Activated T-helper 2 cell treated with anti-CD3 and anti-CD28 coated beads, Interferon-gamma antibody, Interleukin-2, Interleukin-4, amounts not matched to agents 10 μg/mL and 5 μg/mL and 100 μg/mL, durations not matched to agents 14 hours and 24 hours and 36 hours (primary cell): ENCODE data around the gene BTBD9. TPM values are rescaled to one million over a fixed set of nuclear protein-coding genes. Genes with fewer than 3 reads are reported as not detected.
"Not testable (repeated sequence)": the region's sequence is repeated elsewhere in the genome, so short reads cannot be mapped to it uniquely, and the experiment has no call there.

ENCODE experiments used
- DNase-seq: peaks from one replicate; pipeline ENCODE4 v3.0.0; 2021; ENCODE audit warnings: low spot score
- H3K27ac Mint-ChIP-seq: one replicate; pipeline ENCODE4 v1.8.0; 2021; ENCODE audit warnings: mixed read lengths
- H3K27me3 Mint-ChIP-seq: one replicate; pipeline ENCODE4 v1.8.0; 2021; ENCODE audit warnings: low read depth, mixed read lengths
- H3K36me3 Mint-ChIP-seq: one replicate; pipeline ENCODE4 v1.8.0; 2021; ENCODE audit warnings: low read depth, mixed read lengths
- H3K4me1 Mint-ChIP-seq: one replicate; pipeline ENCODE4 v1.8.0; 2021; ENCODE audit warnings: low read depth, mixed read lengths
- H3K4me3 Mint-ChIP-seq: one replicate; pipeline ENCODE4 v1.8.0; 2021; ENCODE audit warnings: low read depth, mild to moderate bottlenecking, moderate library complexity, mixed read lengths
- H3K9me3 Mint-ChIP-seq: one replicate; pipeline ENCODE4 v1.8.0; 2021; ENCODE audit warnings: mixed read lengths
- intact Hi-C: fragments of 100-400 bp; cut with micrococcal nuclease; formaldehyde crosslinking; loops from one replicate; pipeline ENCODE4 v1.15.1; 2023
- total RNA-seq: library from RNA; stranded (reverse); gene quantifications from 2 replicates; pipeline ENCODE4 v1.2.3, GENCODE V29; 2022

BTBD9 gene
- total RNA-seq, 1 donor from 2014 or later = 15.2 TPM

- intact Hi-C loops = no loop called here
- no peaks in the 10 kb centered on the region for H3K36me3 Mint-ChIP-seq
- H3K4me1 Mint-ChIP-seq = peaks cover 10% of the 10 kb centered on the region
- H3K9me3 Mint-ChIP-seq = no peaks in the 10 kb centered on the region
- H3K27ac Mint-ChIP-seq = no peak overlapping the region
- DNase-seq = no peak
- no peak overlapping the region for H3K4me3 Mint-ChIP-seq
- no peaks in the 10 kb centered on the region for H3K27me3 Mint-ChIP-seq
Measured at GRCh38 chr6:38436726-38437465, 202.8 kb downstream of the BTBD9 start.

DNA sequence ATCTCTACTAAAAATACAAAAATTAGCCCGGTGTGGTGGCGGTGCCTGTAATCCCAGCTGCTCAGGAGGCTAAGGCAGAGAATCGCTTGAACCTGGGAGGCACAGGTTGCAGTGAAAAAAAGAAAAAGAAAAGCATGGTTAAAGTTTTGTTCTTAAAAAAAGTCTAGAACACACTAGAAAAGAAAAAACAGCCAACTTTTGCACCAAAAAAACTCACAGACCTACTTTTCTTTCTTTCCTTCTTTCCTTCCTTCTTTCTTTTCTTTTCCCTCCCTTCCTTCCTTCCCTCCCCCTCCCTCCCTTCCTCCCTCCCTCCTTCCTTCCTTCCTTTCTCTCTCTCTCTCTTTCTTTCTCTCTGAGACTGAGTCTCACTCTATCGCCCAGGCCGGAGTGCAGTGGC, 204.4 kb downstream of the BTBD9 start:
- peaks cover 10% of the 10 kb centered on the region for H3K4me1 Mint-ChIP-seq
- H3K36me3 Mint-ChIP-seq = no peaks in the 10 kb centered on the region
- no peaks in the 10 kb centered on the region for H3K27me3 Mint-ChIP-seq
- H3K9me3 Mint-ChIP-seq = no peaks in the 10 kb centered on the region
- H3K27ac Mint-ChIP-seq = no peak overlapping the region
- no peak overlapping the region for H3K4me3 Mint-ChIP-seq
- DNase-seq = no peak
- intact Hi-C loops = no loop called here

DNA sequence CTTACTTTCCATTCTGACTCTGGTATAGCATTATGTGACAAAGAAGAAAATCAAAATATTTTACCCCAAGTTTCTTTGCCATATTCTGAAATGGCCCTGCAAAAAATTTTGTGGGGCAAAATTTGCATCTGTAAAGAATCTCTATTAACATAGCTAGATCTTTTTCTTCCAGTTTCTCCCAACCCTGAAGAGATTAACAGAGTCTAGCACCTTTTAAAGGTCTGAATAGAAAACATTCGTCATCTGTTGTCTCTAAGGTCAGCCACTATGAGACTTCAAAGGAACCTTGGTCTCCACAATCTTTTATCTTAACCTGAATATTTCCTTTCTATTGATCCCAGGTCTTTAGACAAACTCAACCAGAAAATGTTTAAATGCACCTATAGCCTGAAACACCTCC, 205.7 kb downstream of the BTBD9 start:
- intact Hi-C loops = no loop called here
- no peak overlapping the region for H3K4me3 Mint-ChIP-seq
- H3K9me3 Mint-ChIP-seq = no peaks in the 10 kb centered on the region
- DNase-seq = no peak
- peaks cover 10% of the 10 kb centered on the region for H3K4me1 Mint-ChIP-seq
- H3K36me3 Mint-ChIP-seq = no peaks in the 10 kb centered on the region
- no peaks in the 10 kb centered on the region for H3K27me3 Mint-ChIP-seq
- no peak overlapping the region for H3K27ac Mint-ChIP-seq

DNA sequence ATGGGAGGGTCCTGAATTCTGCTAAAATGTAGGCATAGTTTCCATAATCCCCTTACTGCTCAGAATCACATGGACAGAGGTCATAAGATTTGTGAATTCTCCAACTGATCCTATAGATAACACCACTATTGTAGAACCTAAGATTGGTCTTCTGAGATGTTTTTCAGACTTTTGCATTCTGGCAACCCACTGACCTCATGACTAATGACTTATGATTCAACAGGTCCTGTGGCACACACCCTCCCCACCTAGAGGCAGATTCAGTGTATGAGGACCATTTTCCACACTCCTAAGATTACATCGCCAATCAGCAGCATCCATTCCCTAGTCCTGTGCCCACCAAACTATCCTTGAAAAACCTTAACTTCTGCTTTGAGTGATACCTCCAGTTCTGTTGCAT, 207.2 kb downstream of the BTBD9 start:
- H3K4me3 Mint-ChIP-seq = no peak overlapping the region
- no peak overlapping the region for H3K27ac Mint-ChIP-seq
- DNase-seq = no peak
- intact Hi-C loops = no loop called here
- H3K27me3 Mint-ChIP-seq = no peaks in the 10 kb centered on the region
- no peaks in the 10 kb centered on the region for H3K36me3 Mint-ChIP-seq
- H3K9me3 Mint-ChIP-seq = no peaks in the 10 kb centered on the region
- peaks cover 10% of the 10 kb centered on the region for H3K4me1 Mint-ChIP-seq

DNA sequence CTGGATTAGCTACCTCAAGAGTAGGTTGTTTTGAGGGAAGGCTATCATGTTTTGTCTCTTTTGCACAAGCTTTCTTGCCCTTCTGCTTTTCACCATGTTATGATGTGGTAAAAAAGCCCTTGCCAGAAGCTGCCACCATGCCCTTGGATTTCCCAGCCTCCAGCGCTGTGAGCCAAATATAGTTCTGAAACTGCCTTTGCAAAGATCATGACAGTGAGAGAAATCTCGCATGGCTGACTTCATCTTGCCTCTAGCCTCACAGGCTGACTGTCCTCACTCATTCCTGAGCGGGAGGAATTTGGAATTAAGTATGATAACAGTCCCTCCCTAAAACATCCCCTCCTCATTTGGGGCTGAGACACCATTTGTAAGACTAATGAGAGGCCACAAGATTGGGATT, 207.7 kb downstream of the BTBD9 start:
- Mint-ChIP-seq H3K36me3 (no peaks in the 10 kb centered on the region), H3K4me1 (peaks cover 10% of the 10 kb centered on the region), H3K4me3 (no peak overlapping the region), H3K9me3 (no peaks in the 10 kb centered on the region), H3K27me3 (no peaks in the 10 kb centered on the region), H3K27ac (no peak overlapping the region)
- intact Hi-C loops = no loop called here
- DNase-seq = no peak

DNA sequence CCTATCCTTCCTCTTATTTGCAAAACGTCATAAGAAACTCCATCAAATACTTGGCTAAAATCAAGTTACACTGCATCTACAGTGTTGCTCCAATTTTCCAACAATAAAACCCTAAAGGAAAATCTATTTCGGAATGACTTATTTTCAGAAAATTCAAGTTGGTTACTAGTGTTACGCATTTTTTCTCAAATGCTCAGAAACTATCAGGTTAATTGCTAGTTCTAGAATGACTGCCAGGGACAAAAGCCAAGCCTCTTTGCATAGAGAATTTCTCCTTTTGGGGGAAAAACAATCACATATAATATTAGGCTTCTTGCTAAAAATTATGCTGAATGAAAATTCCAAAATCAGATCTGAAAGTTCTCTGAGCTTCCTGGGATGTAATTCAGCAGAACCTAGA, 210.2 kb downstream of the BTBD9 start:
- Mint-ChIP-seq H3K9me3 (no peaks in the 10 kb centered on the region), H3K27me3 (no peaks in the 10 kb centered on the region), H3K27ac (no peak overlapping the region), H3K4me1 (peaks cover 2% of the 10 kb centered on the region), H3K36me3 (no peaks in the 10 kb centered on the region), H3K4me3 (no peak overlapping the region)
- no peak for DNase-seq
- intact Hi-C loops = no loop called here

DNA sequence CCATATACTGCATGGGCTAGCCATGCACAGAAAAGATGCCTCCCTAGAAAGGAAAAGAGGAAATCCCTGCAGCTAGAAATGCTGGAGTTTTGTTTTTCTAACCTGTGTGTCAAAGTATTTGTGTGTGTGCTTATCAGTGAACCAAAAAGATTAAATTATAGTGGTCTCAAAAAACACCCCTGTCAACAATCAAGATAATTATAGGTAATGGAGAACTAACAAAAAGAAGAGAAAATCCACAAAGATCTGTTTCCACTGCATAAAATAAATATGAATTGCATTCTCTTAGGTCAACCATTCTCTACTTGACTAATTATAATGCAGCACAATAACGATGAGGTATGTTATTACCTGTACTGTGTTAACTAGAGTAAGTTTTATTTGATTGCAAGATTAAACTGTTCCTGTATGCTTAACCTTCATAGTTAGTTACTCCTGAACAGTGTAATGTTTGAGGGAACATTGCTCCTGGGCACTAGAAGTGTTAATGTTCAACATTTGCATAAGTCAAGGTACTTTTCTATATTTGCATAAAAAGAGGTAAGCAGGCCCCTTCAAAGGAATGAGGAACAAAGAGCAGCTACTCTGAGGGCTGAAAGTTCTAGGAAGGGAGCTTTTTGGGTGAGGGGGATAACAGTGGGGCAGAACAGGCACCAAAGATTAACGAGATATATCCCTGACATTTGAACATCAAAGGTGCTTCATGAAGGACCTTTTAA, 212.1 kb downstream of the BTBD9 start:
- Mint-ChIP-seq H3K27me3 (no peaks in the 10 kb centered on the region), H3K36me3 (no peaks in the 10 kb centered on the region), H3K4me3 (no peak overlapping the region), H3K27ac (no peak overlapping the region), H3K4me1 (no peaks in the 10 kb centered on the region), H3K9me3 (no peaks in the 10 kb centered on the region)
- intact Hi-C loops = no loop called here
- DNase-seq = no peak

- H3K4me1 Mint-ChIP-seq, H3K36me3 Mint-ChIP-seq, H3K27me3 Mint-ChIP-seq, H3K27ac Mint-ChIP-seq, DNase-seq, intact Hi-C loops, H3K4me3 Mint-ChIP-seq, H3K9me3 Mint-ChIP-seq: not testable (repeated sequence)
Measured at GRCh38 chr6:38425788-38426488, 213.8 kb downstream of the BTBD9 start.

- intact Hi-C loops = no loop called here
- H3K9me3 Mint-ChIP-seq = no peaks in the 10 kb centered on the region
Measured at GRCh38 chr6:38423746-38424145, 216.0 kb downstream of the BTBD9 start.

DNA sequence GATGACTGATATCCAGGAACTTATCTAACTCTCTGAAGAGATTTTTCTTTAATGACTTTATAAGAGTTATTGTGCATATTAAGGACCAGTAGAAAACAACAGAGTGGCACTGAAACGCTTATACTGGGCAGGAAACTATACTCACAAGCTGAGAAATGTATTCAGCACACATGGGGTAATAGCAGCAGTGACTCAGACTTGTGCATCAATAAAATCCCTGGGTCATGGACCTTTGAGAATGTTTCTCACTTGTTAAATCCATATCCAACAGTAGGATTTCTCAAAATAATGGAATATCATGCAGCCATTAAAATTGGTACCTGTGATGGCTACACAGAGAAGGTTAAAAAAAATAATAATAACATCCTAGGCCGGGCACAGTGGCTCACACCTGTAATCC, 219.5 kb downstream of the BTBD9 start:
- H3K4me1 Mint-ChIP-seq = no peaks in the 10 kb centered on the region
- intact Hi-C loops = no loop called here
- H3K36me3 Mint-ChIP-seq = no peaks in the 10 kb centered on the region
- no peak overlapping the region for H3K4me3 Mint-ChIP-seq
- H3K27me3 Mint-ChIP-seq = no peaks in the 10 kb centered on the region
- H3K27ac Mint-ChIP-seq = no peak overlapping the region
- no peaks in the 10 kb centered on the region for H3K9me3 Mint-ChIP-seq
- DNase-seq = no peak

More at GRCh38 chr6:38423746-38424145, 216.0 kb downstream of the BTBD9 start:
- no peaks in the 10 kb centered on the region for H3K4me1 Mint-ChIP-seq
- no peak overlapping the region for H3K4me3 Mint-ChIP-seq
- H3K36me3 Mint-ChIP-seq = no peaks in the 10 kb centered on the region
- no peak overlapping the region for H3K27ac Mint-ChIP-seq
- H3K27me3 Mint-ChIP-seq = no peaks in the 10 kb centered on the region
- no peak for DNase-seq

DNA sequence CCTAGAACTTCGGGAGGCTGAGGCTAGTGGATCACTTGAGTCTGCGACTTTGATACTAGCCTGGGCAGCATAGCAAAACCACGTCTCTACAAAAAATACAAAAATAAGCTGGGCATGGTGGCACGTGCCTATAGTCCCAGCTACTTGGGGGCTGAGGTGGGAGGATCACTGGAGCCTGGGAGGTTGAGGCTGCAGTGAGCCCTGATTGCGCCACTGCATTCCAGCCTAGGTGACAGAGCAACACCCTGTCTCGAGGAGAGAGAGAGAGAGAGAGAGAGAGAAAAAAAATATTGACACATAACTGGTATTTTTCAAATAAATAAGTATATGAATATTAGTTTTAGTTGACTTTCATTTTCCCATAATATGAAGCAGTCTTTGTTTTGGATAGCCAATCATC, 222.2 kb downstream of the BTBD9 start:
- intact Hi-C loops = no loop called here
- Mint-ChIP-seq H3K27ac (no peak overlapping the region), H3K9me3 (no peaks in the 10 kb centered on the region), H3K27me3 (no peaks in the 10 kb centered on the region), H3K36me3 (no peaks in the 10 kb centered on the region), H3K4me1 (no peaks in the 10 kb centered on the region), H3K4me3 (no peak overlapping the region)
- DNase-seq = no peak

GRCh38 chr6:38415231-38416005, 224.3 kb downstream of the BTBD9 start:
- intact Hi-C loops = no loop called here
- Mint-ChIP-seq H3K27ac (no peak overlapping the region), H3K36me3 (no peaks in the 10 kb centered on the region), H3K27me3 (no peaks in the 10 kb centered on the region), H3K9me3 (no peaks in the 10 kb centered on the region), H3K4me3 (no peak overlapping the region), H3K4me1 (no peaks in the 10 kb centered on the region)
- DNase-seq = no peak
